Gastroesophageal sphincter (tissue), 3 donors: Measurements from ENCODE around the gene YKT6.

Experiments used
- POLR2AphosphoS5 ChIP-seq: sonication (generic); formaldehyde crosslinking; IDR thresholded peaks from one replicate; pipeline ENCODE4 v1.6.1; 2017; ENCODE audit warnings: antibody characterized with exemption
- TF ChIP-seq, protein P1 (sequence below), 4 experiments: fragments of 200-600 bp in 2 of 4; fragments of 450-650 bp in 2 of 4; sonication (generic) in 1 of 4; IDR thresholded peaks; one replicate each; pipeline ENCODE4 v1.5.1; 2017 to 2019; ENCODE audit warnings: antibody characterized with exemption in 4 of 4, mild to moderate bottlenecking in 2 of 4, moderate library complexity in 2 of 4

GRCh38 chr7:44218418-44219201 is 17.8 kb downstream of the YKT6 start:
- TF ChIP-seq, protein P1, sequence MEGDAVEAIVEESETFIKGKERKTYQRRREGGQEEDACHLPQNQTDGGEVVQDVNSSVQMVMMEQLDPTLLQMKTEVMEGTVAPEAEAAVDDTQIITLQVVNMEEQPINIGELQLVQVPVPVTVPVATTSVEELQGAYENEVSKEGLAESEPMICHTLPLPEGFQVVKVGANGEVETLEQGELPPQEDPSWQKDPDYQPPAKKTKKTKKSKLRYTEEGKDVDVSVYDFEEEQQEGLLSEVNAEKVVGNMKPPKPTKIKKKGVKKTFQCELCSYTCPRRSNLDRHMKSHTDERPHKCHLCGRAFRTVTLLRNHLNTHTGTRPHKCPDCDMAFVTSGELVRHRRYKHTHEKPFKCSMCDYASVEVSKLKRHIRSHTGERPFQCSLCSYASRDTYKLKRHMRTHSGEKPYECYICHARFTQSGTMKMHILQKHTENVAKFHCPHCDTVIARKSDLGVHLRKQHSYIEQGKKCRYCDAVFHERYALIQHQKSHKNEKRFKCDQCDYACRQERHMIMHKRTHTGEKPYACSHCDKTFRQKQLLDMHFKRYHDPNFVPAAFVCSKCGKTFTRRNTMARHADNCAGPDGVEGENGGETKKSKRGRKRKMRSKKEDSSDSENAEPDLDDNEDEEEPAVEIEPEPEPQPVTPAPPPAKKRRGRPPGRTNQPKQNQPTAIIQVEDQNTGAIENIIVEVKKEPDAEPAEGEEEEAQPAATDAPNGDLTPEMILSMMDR (IDR thresholded peaks at IDR 0.05), result no peak
- TF ChIP-seq POLR2AphosphoS5, result no peak
